GM23338 (cell line): ENCODE results near the gene SNRPD3. TPM values are rescaled to one million over a fixed set of nuclear protein-coding genes. Genes with fewer than 3 reads are reported as not detected.

Experiments used
- ATAC-seq: fragments of 200-7000 bp; cut with Tn5 transposase; 3 replicates; pipeline ENCODE4 v1.9.1; 2020
- DNase-seq: peaks from one replicate; pipeline ENCODE4 v3.0.0-alpha.2; 2015; ENCODE audit warnings: low spot score
- H2AFZ ChIP-seq: fragments of 200-600 bp; sonication (generic); 2 replicates; pipeline ENCODE4 v1.8.0; 2016; ENCODE audit warnings: antibody characterized with exemption, mild to moderate bottlenecking, moderate library complexity
- H3F3A ChIP-seq: fragments of 200-600 bp; sonication (generic); replicated peaks from 2 replicates; pipeline ENCODE4 v1.8.0; 2017; ENCODE audit warnings: antibody characterized with exemption, mixed run types, low read depth
- H3K27ac ChIP-seq: fragments of 200-600 bp; sonication (generic); 2 replicates; pipeline ENCODE4 v1.6.1; 2016; ENCODE audit warnings: low read depth
- H3K27me3 ChIP-seq: fragments of 200-600 bp; sonication (generic); 2 replicates; pipeline ENCODE4 v1.8.0; 2016; ENCODE audit warnings: mild to moderate bottlenecking, mixed run types, moderate library complexity; ENCODE audit not compliant: insufficient read depth
- H3K36me3 ChIP-seq: fragments of 200-600 bp; sonication (generic); 2 replicates; pipeline ENCODE4 v1.8.0; 2016; ENCODE audit warnings: mild to moderate bottlenecking; ENCODE audit not compliant: insufficient read depth
- H3K4me1 ChIP-seq: fragments of 200-600 bp; sonication (generic); 2 replicates; pipeline ENCODE4 v1.8.0; 2016; ENCODE audit warnings: mild to moderate bottlenecking, moderate library complexity; ENCODE audit not compliant: insufficient read depth
- H3K4me2 ChIP-seq: fragments of 200-600 bp; sonication (generic); 2 replicates; pipeline ENCODE4 v1.7.1; 2017; ENCODE audit warnings: mixed run types
- H3K4me3 ChIP-seq: fragments of 200-600 bp; sonication (generic); 2 replicates; pipeline ENCODE4 v1.6.1; 2016; ENCODE audit warnings: mixed run types
- H3K79me2 ChIP-seq: fragments of 200-600 bp; sonication (generic); replicated peaks from 2 replicates; pipeline ENCODE4 v1.8.0; 2017; ENCODE audit warnings: mild to moderate bottlenecking; ENCODE audit not compliant: insufficient read depth
- H3K9me2 ChIP-seq: fragments of 200-600 bp; sonication (generic); 2 replicates; pipeline ENCODE4 v1.8.0; 2017; ENCODE audit not compliant: insufficient read depth
- H4K20me1 ChIP-seq: fragments of 200-600 bp; sonication (generic); replicated peaks from 2 replicates; pipeline ENCODE4 v1.8.0; 2017; ENCODE audit warnings: mild to moderate bottlenecking; ENCODE audit not compliant: insufficient read depth
- H3K27ac Mint-ChIP-seq: 2 replicates; pipeline ENCODE4 v1.8.0; 2020; ENCODE audit warnings: inconsistent platforms, mild to moderate bottlenecking, moderate library complexity, mixed read lengths
- H3K27me3 Mint-ChIP-seq: 3 replicates; pipeline ENCODE4 v1.8.0; 2022; ENCODE audit warnings: low read depth, mild to moderate bottlenecking, moderate library complexity, mixed read lengths, inconsistent platforms; ENCODE audit not compliant: insufficient read depth, poor library complexity
- H3K36me3 Mint-ChIP-seq: 3 replicates; pipeline ENCODE4 v1.8.0; 2021; ENCODE audit warnings: low read depth, mild to moderate bottlenecking, inconsistent platforms, moderate library complexity, mixed read lengths
- H3K4me1 Mint-ChIP-seq: 3 replicates; pipeline ENCODE4 v1.8.0; 2020; ENCODE audit warnings: mild to moderate bottlenecking, inconsistent platforms, mixed read lengths
- H3K4me3 Mint-ChIP-seq: 3 replicates; pipeline ENCODE4 v1.8.0; 2021; ENCODE audit warnings: moderate library complexity, mild to moderate bottlenecking, inconsistent platforms, mixed read lengths
- H3K9me3 Mint-ChIP-seq: 3 replicates; pipeline ENCODE4 v1.8.0; 2020; ENCODE audit warnings: moderate library complexity, mild to moderate bottlenecking, inconsistent platforms, mixed read lengths
- CREB1 ChIP-seq: fragments of 250-450 bp; sonication (Bioruptor Pico); IDR thresholded peaks from 2 replicates; pipeline ENCODE4 v1.5.0; 2020; ENCODE audit warnings: low read depth, mild to moderate bottlenecking, moderate library complexity
- CTCF ChIP-seq, 2 experiments: fragments of 200-600 bp in 1 of 2; sonication (generic) in 1 of 2; conservative IDR thresholded peaks; 2 replicates each; pipeline versions ENCODE4 v1.5.1 to v1.6.1; 2016 to 2017; ENCODE audit warnings: antibody characterized with exemption in 2 of 2, low read depth in 2 of 2, mild to moderate bottlenecking in 2 of 2, moderate library complexity in 1 of 2
- ETS1 ChIP-seq: IDR thresholded peaks from 2 replicates; pipeline ENCODE4 v1.6.1; 2016; ENCODE audit warnings: antibody characterized with exemption
- EZH2 ChIP-seq: fragments of 200-600 bp; sonication (generic); IDR thresholded peaks from one replicate; pipeline ENCODE4 v1.8.0; 2017; ENCODE audit warnings: antibody characterized with exemption, mild to moderate bottlenecking, low read depth; ENCODE audit not compliant: unreplicated experiment
- EZH2phosphoT487 ChIP-seq: fragments of 200-600 bp; sonication (generic); IDR thresholded peaks from one replicate; pipeline ENCODE4 v1.8.1; 2018; ENCODE audit warnings: antibody characterized with exemption; ENCODE audit not compliant: unreplicated experiment
- NANOG ChIP-seq: IDR thresholded peaks from 2 replicates; pipeline ENCODE4 v1.6.1; 2016; ENCODE audit warnings: antibody characterized with exemption, borderline replicate concordance
- POLR2AphosphoS5 ChIP-seq: IDR thresholded peaks from 2 replicates; pipeline ENCODE4 v1.6.1; 2016; ENCODE audit warnings: antibody characterized with exemption, low read depth
- STAT1 ChIP-seq: IDR thresholded peaks from one replicate; pipeline ENCODE4 v1.6.1; 2016; ENCODE audit warnings: antibody characterized with exemption; ENCODE audit not compliant: unreplicated experiment
- ZNF114 ChIP-seq: fragments of 250-450 bp; sonication (Bioruptor Pico); IDR thresholded peaks from 2 replicates; pipeline ENCODE4 v1.5.0; 2020; ENCODE audit warnings: mild to moderate bottlenecking, moderate library complexity
- ZNF331 ChIP-seq: fragments of 250-450 bp; sonication (Bioruptor Pico); IDR thresholded peaks from 2 replicates; pipeline ENCODE4 v1.5.0; 2020; ENCODE audit warnings: low read depth, mild to moderate bottlenecking, moderate library complexity
- polyA plus RNA-seq: library from polyadenylated mRNA; unstranded; fragments of >200 nt; fragmentation: Nextera tagmentation; extraction: Ambion mirVana; gene quantifications from 2 replicates; pipeline ENCODE4 v1.2.1, GENCODE V29; 2016
- total RNA-seq: library from RNA; depleted of rRNA; stranded (reverse); fragments of >200 nt; shearing (Covaris generic); gene quantifications from 2 replicates; pipeline ENCODE4 v1.2.3, GENCODE V29; 2014

The SNRPD3 gene
- total and polyA plus RNA-seq, 2 experiments from 2014 or later: 314 to 375 TPM

DNA sequence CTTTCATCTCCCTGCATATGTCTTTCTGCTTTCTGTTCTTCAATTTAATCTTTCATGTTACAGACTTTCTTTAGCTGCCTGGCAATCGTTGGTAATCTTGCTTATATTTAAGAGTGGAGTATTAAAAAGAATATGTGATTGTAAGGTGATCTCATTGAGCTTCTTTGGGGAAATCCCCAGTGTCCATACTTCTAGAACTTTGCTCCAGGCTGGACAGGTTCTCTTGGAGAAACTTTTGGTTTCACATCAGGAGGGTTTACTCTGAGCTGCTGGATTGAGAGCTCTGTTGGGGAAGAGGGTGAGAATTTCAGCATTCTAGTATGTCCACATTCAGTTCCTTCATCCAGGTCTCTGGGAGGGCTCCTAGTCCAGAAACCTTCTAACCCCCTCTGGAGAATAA is 21.0 kb downstream of the SNRPD3 start (continued):
- TF ChIP-seq CTCF (conservative IDR thresholded peaks at IDR 0.05; ENCODE audit: low read depth in 2 of 2): no peak
- TF ChIP-seq STAT1: no peak
- no peak for TF ChIP-seq ETS1
- no peak for TF ChIP-seq NANOG

DNA sequence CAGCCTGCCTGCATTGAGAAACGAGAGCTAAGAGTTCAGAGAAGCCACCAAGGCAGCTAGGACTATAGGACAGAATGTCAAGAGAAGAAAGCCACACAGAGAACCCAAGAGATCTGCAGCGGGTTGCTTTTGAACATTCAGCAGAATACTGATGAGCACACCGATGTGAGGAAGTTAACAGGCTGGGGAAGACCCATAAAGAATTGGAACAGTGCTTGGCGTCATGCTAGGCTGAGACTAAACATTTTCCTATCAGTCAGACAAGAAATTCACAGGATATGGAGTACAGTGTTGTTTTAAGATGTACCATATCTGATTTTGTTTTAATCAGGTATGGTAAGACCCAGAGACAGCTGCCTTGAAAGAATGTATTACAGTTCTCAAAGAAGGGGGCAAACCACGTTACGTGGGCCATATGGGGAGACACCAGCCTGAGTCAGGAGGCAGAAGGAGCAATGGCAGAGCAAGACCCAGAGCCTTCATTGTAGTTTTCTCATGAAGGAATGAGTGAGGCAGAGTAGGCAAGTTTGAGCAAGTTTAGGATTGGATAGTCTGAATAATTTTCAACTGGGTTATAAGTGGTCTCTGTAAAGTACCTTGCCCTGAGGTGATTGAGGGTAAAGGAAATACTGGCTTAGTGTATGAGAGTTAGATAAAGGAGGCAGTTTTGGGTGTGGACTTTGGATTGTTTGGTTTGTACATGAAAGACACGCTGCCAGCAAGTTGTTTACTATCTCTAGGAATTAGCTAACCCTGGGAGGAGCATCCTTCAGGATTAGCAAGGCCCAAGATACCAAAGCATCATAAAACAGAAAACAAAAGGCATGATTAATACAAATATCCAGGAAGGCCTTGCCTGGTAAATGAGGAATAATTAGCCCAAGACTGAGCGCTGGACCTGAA is 22.8 kb downstream of the SNRPD3 start:
- Mint-ChIP-seq H3K27me3 (peaks cover 6% of the 10 kb centered on the region), H3K9me3 (no peaks in the 10 kb centered on the region), H3K36me3 (peaks cover 22% of the 10 kb centered on the region), H3K4me1 (no peaks in the 10 kb centered on the region), H3K27ac (no peak overlapping the region; the same call in 1 of the 2 replicates), H3K4me3 (no peak overlapping the region)
- Histone ChIP-seq H4K20me1 (peaks cover 19% of the 10 kb centered on the region), H3K9me2 (no peaks in the 10 kb centered on the region), H3K4me3 (no peak overlapping the region), H3F3A (peaks cover 20% of the 10 kb centered on the region; the same call in 1 of the 2 replicates), H3K27ac (0 out of 2 replicates have a peak overlapping the region, but pooled peaks have one; percentile 52), H3K36me3 (peaks cover 10% of the 10 kb centered on the region; the same call in 1 of the 2 replicates), H3K27me3 (no peaks in the 10 kb centered on the region), H3K4me1 (no peaks in the 10 kb centered on the region), H3K4me2 (no peak overlapping the region), H3K79me2 (no peaks in the 10 kb centered on the region), H2AFZ (no peak overlapping the region)
- TF ChIP-seq ZNF331: no peak
- no peak for ATAC-seq
- DNase-seq: no peak

GRCh38 chr22:24579258-24579601 is 23.4 kb downstream of the SNRPD3 start:
- H3K4me3 Mint-ChIP-seq: no peak overlapping the region
- no peaks in the 10 kb centered on the region for H3K4me1 ChIP-seq
- no peaks in the 10 kb centered on the region for H3K9me2 ChIP-seq
- no peaks in the 10 kb centered on the region for H3K79me2 ChIP-seq
- ATAC-seq: no peak
- H2AFZ ChIP-seq: no peak overlapping the region
- H3K4me3 ChIP-seq: no peak overlapping the region
- no peak for DNase-seq
- H3K4me2 ChIP-seq: no peak overlapping the region
- H3K27me3 Mint-ChIP-seq: peaks cover 6% of the 10 kb centered on the region
- no peaks in the 10 kb centered on the region for H3K4me1 Mint-ChIP-seq
- no peaks in the 10 kb centered on the region for H3K9me3 Mint-ChIP-seq
- H3F3A ChIP-seq: peaks cover 18% of the 10 kb centered on the region; the same call in 1 of the 2 replicates
- no peaks in the 10 kb centered on the region for H3K27me3 ChIP-seq
- peaks cover 3% of the 10 kb centered on the region; the same call in 1 of the 2 replicates for H3K36me3 ChIP-seq
- peaks cover 15% of the 10 kb centered on the region for H4K20me1 ChIP-seq
- peaks cover 16% of the 10 kb centered on the region for H3K36me3 Mint-ChIP-seq
- H3K27ac Mint-ChIP-seq: no peak overlapping the region
- H3K27ac ChIP-seq: no peak overlapping the region
- TF ChIP-seq ETS1 (no peak), POLR2AphosphoS5 (no peak), CREB1 (CRISPR knock-in tag) (no peak), EZH2 (no peak), ZNF114 (no peak), STAT1 (no peak), EZH2phosphoT487 (no peak)
